Cardiac muscle cell (in vitro differentiated cells and primary cell): ENCODE data around the gene KIRREL3. TPM values are rescaled to one million over a fixed set of nuclear protein-coding genes. Genes with fewer than 3 reads are reported as not detected.
A peak's percentile ranks its signal among the peaks of the same experiment; 100 is the strongest.

Experiments
- DNase-seq, 2 donors: peaks; one replicate each; pipeline versions ENCODE4 v3.0.0 to v3.0.0-alpha.2; 2010 to 2017; ENCODE audit warnings: low read depth in 1 of 2, low spot score in 1 of 2
- H3K27ac ChIP-seq: fragments of 200-600 bp; sonication (generic); 2 replicates; pipeline ENCODE4 v1.5.1; 2016
- H3K27me3 ChIP-seq: fragments of 200-600 bp; sonication (generic); 2 replicates; pipeline ENCODE4 v1.6.0; 2016; ENCODE audit warnings: control low read depth
- H3K36me3 ChIP-seq: fragments of 200-600 bp; sonication (generic); 2 replicates; pipeline ENCODE4 v1.5.1; 2016; ENCODE audit warnings: control low read depth
- H3K4me1 ChIP-seq: fragments of 200-600 bp; sonication (generic); 2 replicates; pipeline ENCODE4 v1.8.1; 2017; ENCODE audit warnings: low read depth, mild to moderate bottlenecking, mixed run types
- H3K4me3 ChIP-seq: fragments of 200-600 bp; sonication (generic); 2 replicates; pipeline ENCODE4 v1.5.1; 2016; ENCODE audit warnings: mild to moderate bottlenecking
- H3K9me3 ChIP-seq: fragments of 200-600 bp; sonication (generic); 2 replicates; pipeline ENCODE4 v1.5.1; 2017; ENCODE audit warnings: low read depth, mild to moderate bottlenecking, control low read depth
- polyA plus RNA-seq: library from polyadenylated mRNA; unstranded; fragments of >200 nt; fragmentation: Nextera tagmentation; extraction: Ambion mirVana; gene quantifications from 2 replicates; pipeline ENCODE4 v1.2.1, GENCODE V29; 2016
- total RNA-seq: library from RNA; depleted of rRNA; stranded (reverse); fragments of >200 nt; gene quantifications from 2 replicates; pipeline ENCODE4 v1.2.3, GENCODE V29; 2016
- TF ChIP-seq, protein P1 (sequence below): IDR thresholded peaks from 2 replicates; pipeline ENCODE4 v1.5.1; 2012; ENCODE audit warnings: low read depth, mild to moderate bottlenecking, low read length

The KIRREL3 gene
- total and polyA plus RNA-seq, 2 experiments from 2014 or later: 0.12 to 0.89 TPM

DNA sequence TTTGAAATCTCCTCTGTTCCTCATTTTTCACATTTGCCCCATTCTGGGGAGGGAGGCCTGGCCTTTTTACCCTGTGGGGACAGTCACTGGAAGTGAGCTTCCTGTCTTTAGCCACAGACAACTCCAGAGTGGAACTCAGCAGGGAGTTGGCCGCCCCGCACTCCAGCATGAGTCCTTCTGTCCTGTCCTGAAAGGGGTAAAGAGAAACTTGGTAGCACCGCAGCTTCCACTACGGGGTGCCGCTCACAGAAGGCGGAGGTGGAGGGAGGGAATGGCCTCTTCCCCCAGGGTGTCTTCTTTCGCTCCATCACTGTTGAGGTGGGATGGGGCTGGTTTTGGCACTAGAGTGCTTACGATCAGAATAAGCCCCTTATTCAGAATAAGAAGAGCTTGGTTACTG lies 512.9 kb downstream of the KIRREL3 start:
- H3K9me3 ChIP-seq: no peaks in the 10 kb centered on the region
- no peaks in the 10 kb centered on the region for H3K4me1 ChIP-seq
- TF ChIP-seq, protein P1, sequence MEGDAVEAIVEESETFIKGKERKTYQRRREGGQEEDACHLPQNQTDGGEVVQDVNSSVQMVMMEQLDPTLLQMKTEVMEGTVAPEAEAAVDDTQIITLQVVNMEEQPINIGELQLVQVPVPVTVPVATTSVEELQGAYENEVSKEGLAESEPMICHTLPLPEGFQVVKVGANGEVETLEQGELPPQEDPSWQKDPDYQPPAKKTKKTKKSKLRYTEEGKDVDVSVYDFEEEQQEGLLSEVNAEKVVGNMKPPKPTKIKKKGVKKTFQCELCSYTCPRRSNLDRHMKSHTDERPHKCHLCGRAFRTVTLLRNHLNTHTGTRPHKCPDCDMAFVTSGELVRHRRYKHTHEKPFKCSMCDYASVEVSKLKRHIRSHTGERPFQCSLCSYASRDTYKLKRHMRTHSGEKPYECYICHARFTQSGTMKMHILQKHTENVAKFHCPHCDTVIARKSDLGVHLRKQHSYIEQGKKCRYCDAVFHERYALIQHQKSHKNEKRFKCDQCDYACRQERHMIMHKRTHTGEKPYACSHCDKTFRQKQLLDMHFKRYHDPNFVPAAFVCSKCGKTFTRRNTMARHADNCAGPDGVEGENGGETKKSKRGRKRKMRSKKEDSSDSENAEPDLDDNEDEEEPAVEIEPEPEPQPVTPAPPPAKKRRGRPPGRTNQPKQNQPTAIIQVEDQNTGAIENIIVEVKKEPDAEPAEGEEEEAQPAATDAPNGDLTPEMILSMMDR: no peak
- no peak overlapping the region for H3K27ac ChIP-seq
- H3K27me3 ChIP-seq: peaks cover 4% of the 10 kb centered on the region
- H3K36me3 ChIP-seq: no peaks in the 10 kb centered on the region
- DNase-seq: no peak
- no peak overlapping the region for H3K4me3 ChIP-seq

DNA sequence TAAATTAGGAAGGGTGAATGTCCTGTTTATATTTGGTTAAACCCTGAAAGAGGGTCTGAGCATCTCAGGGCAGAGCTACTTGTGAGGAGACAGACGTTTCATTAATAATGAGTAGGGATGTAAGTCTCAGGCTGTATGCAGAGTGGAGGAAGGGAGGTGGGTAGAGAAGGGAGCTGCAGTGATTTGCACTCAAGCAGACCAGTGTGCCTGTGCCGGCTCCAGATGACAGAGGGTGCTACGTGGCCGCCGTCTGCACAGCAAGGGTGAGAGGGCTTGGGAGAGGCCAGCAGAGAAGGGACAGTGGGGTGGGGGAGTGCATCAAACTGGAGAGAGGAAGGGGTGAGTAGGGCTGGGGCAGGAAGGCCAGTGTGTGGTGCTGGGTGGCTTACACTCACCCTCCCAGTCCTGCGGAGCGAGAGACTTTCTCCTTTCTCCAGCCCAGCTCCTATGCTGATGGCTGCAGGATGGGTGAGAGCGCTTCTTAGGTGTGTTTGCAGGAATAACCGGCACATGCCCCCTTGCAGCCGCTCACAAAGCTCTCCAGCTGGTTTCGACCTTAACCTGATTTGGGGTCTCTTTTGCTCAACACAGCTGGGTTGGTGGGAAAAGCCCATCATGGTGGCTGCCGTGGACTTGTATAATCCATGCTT lies 514.5 kb downstream of the KIRREL3 start:
- H3K4me1 ChIP-seq: no peaks in the 10 kb centered on the region
- H3K27ac ChIP-seq: no peak overlapping the region
- no peaks in the 10 kb centered on the region for H3K9me3 ChIP-seq
- TF ChIP-seq, protein P1: no peak
- no peak overlapping the region for H3K4me3 ChIP-seq
- H3K36me3 ChIP-seq: no peaks in the 10 kb centered on the region
- peaks cover 4% of the 10 kb centered on the region for H3K27me3 ChIP-seq
- DNase-seq: no peak

DNA sequence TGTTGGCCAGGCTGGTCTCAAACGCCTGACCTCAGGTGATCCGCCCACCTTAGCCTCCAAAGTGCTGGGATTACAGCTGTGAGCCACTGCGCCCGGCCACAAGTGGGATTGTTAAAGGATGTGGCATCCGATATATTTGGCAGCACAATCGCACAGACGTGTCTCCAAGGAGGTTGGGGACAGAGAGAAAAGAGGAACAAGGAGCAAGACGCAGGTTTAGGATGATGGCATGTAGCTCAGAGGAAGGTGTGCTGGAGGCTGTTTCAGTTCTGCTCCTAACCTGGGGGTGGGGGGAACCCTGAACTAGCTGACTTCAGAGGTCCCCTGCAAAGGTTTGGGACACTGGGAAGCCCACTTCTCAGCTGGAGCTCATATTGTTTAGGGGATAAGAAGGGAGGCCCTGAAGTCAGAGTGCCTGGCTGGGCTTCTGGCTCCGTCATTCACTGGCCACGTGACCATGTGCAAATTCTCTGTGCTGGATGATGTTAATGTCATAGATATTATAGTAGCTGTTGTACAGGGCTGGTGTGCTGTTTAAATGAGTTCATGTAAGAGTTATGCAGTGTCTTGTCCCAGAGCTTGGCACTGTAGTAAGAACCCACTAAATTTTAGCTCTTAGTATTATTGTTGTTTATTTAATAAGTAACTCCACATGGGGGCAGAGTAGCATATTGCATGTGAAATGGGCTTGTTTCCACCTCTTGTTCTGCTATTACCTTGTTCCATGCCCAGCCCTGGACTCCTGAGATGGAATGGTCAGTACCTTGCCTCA lies 515.4 kb downstream of the KIRREL3 start:
- Histone ChIP-seq H3K27ac (no peak overlapping the region), H3K4me1 (no peaks in the 10 kb centered on the region), H3K4me3 (no peak overlapping the region), H3K9me3 (no peaks in the 10 kb centered on the region), H3K27me3 (peaks cover 4% of the 10 kb centered on the region), H3K36me3 (no peaks in the 10 kb centered on the region)
- TF ChIP-seq, protein P1: peak; percentile 22
- DNase-seq: peak in 1 of 2 donors; percentile 28

DNA sequence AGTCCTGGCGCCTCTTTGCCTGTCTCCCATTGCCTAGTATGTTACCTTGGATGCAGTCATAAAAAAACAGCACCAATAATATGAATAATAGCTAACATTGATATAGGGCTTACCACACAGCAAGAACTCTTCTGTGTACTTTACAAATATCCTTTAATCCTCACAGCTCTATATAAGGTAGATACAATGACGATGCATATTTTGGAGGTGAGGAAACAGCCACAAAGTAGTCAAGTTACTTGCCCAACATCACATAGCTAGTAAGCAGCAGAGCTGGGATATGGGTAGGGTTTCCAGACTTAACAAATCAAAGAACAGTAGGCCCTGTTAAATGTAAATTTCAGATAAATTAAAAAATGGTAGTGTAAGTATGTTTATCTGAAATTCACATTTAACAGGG lies 516.3 kb downstream of the KIRREL3 start:
- H3K4me1 ChIP-seq: no peaks in the 10 kb centered on the region
- peaks cover 4% of the 10 kb centered on the region for H3K27me3 ChIP-seq
- no peak overlapping the region for H3K27ac ChIP-seq
- H3K36me3 ChIP-seq: no peaks in the 10 kb centered on the region
- no peak for DNase-seq
- H3K4me3 ChIP-seq: no peak overlapping the region
- H3K9me3 ChIP-seq: no peaks in the 10 kb centered on the region
- TF ChIP-seq, protein P1: no peak

DNA sequence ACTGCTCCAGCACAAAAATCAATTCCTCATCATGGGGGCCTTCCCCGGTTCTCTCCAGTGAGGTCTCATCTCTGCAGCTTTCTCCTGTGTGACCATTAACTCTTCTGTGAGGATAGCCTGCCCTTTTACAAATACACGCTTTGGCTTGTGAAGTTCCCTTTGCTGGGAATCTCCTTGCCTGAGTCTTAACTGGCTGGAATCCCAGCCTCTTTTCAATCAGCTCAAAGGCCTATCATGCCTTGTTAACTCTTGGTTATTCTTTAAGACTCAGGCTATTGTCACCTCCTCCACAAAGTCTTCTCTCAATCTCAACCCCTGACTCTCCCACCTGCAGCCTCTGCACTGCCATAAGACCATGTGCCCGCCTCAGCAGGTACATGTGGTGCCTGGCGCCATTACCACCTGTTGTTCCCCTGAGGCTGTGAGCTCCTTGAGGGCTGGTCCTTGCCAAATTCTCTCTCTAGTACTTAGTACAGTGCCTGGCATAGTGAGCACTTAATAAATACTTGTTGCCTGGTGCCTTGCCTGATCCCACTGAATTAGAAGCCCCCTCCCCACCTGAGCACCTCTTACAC lies 516.9 kb downstream of the KIRREL3 start:
- Histone ChIP-seq H3K36me3 (no peaks in the 10 kb centered on the region), H3K4me3 (no peak overlapping the region), H3K27me3 (peaks cover 4% of the 10 kb centered on the region), H3K4me1 (no peaks in the 10 kb centered on the region), H3K9me3 (no peaks in the 10 kb centered on the region), H3K27ac (no peak overlapping the region)
- TF ChIP-seq, protein P1: no peak
- no peak for DNase-seq
